Measurements from ENCODE around the gene CRYGN. TPM values are rescaled to one million over a fixed set of nuclear protein-coding genes. Genes with fewer than 3 reads are reported as not detected.

CRYGN gene
- polyA plus RNA-seq, 1 donor (not counting 4 experiments of a cell fraction or from before 2014, with no cell fraction given), result not detected

- H2AFZ ChIP-seq (ENCODE audit: control insufficient read depth, low read length), result no peak overlapping the region
- H3K4me2 ChIP-seq (ENCODE audit: control insufficient read depth, extremely low read depth, insufficient read depth, low read depth, low read length), result no peak overlapping the region
- H3K36me3 ChIP-seq (ENCODE audit: control insufficient read depth in 2 of 2, extremely low read depth in 1 of 2, insufficient read depth in 2 of 2, low read length in 2 of 2), result peaks cover 13 to 37% of the 10 kb centered on the region in 2 experiments
- DNase-seq (ENCODE audit: low read depth, low spot score), result no peak
- no peak overlapping the region for H3K4me3 ChIP-seq (ENCODE audit: control insufficient read depth in 2 of 3, extremely low read depth in 1 of 3, insufficient read depth in 2 of 3, low read depth in 1 of 3, low read length in 3 of 3)
- H3K9me1 ChIP-seq (ENCODE audit: control insufficient read depth, extremely low read depth, insufficient read depth, low read length), result no peaks in the 10 kb centered on the region
- no peaks in the 10 kb centered on the region for H3K9me3 ChIP-seq (ENCODE audit: control insufficient read depth, low read depth, low read length)
- dilution Hi-C loops (cut with MboI; ENCODE audit: extremely low pct_ligation_motif_present, low sequenced_read_pairs), result no loop called here
- H3K27ac ChIP-seq (ENCODE audit: control insufficient read depth, insufficient read depth, low read length), result no peak overlapping the region
- H3K9ac ChIP-seq (ENCODE audit: control insufficient read depth, extremely low read depth, insufficient read depth, low read length), result no peak overlapping the region
- FAIRE-seq, result no peak
- H3K27me3 ChIP-seq (ENCODE audit: control insufficient read depth, extremely low read depth, insufficient read depth, low read length), result no peaks in the 10 kb centered on the region
- H4K20me1 ChIP-seq (ENCODE audit: control insufficient read depth, extremely low read depth, insufficient read depth, low read length), result no peaks in the 10 kb centered on the region
- peaks cover 18% of the 10 kb centered on the region for H3K4me1 ChIP-seq (ENCODE audit: control insufficient read depth, extremely low read depth, insufficient read depth, low read length)
- H3K79me2 ChIP-seq (ENCODE audit: control insufficient read depth, insufficient read depth, low read length), result peaks cover 67% of the 10 kb centered on the region
- TF ChIP-seq EZH2 (IDR thresholded peaks at IDR 0.05; ENCODE audit: low read length) (no peak), CTCF (optimal IDR thresholded peaks at IDR 0.05 in 1 of 3, IDR thresholded peaks at IDR 0.05 in 1 of 3, conservative IDR thresholded peaks at IDR 0.05 in 1 of 3; ENCODE audit: extremely low read depth in 1 of 3, insufficient read depth in 2 of 3, low read length in 3 of 3) (no peak)
Measured at GRCh38 chr7:151486074-151486473, 46.1 kb upstream of the CRYGN start.

GRCh38 chr7:151484971-151485707, 45.2 kb upstream of the CRYGN start:
- dilution Hi-C loops (cut with MboI; ENCODE audit: extremely low pct_ligation_motif_present, low sequenced_read_pairs), result no loop called here
- no peak for DNase-seq (ENCODE audit: low read depth, low spot score)

More at GRCh38 chr7:151484971-151485707, 45.2 kb upstream of the CRYGN start:
- peak; percentile 61 for FAIRE-seq
- H3K36me3 ChIP-seq (ENCODE audit: control insufficient read depth in 2 of 2, extremely low read depth in 1 of 2, insufficient read depth in 2 of 2, low read length in 2 of 2), result peaks cover 9 to 33% of the 10 kb centered on the region in 2 experiments
- no peak overlapping the region for H2AFZ ChIP-seq (ENCODE audit: control insufficient read depth, low read length)
- no peaks in the 10 kb centered on the region for H4K20me1 ChIP-seq (ENCODE audit: control insufficient read depth, extremely low read depth, insufficient read depth, low read length)
- no peaks in the 10 kb centered on the region for H3K27me3 ChIP-seq (ENCODE audit: control insufficient read depth, extremely low read depth, insufficient read depth, low read length)
- no peaks in the 10 kb centered on the region for H3K9me3 ChIP-seq (ENCODE audit: control insufficient read depth, low read depth, low read length)
- TF ChIP-seq CTCF (optimal IDR thresholded peaks at IDR 0.05 in 1 of 3, IDR thresholded peaks at IDR 0.05 in 1 of 3, conservative IDR thresholded peaks at IDR 0.05 in 1 of 3; ENCODE audit: extremely low read depth in 1 of 3, insufficient read depth in 2 of 3, low read length in 3 of 3), result no peak
- no peak overlapping the region for H3K9ac ChIP-seq (ENCODE audit: control insufficient read depth, extremely low read depth, insufficient read depth, low read length)
- H3K9me1 ChIP-seq (ENCODE audit: control insufficient read depth, extremely low read depth, insufficient read depth, low read length), result no peaks in the 10 kb centered on the region
- peaks cover 18% of the 10 kb centered on the region for H3K4me1 ChIP-seq (ENCODE audit: control insufficient read depth, extremely low read depth, insufficient read depth, low read length)
- H3K79me2 ChIP-seq (ENCODE audit: control insufficient read depth, insufficient read depth, low read length), result peaks cover 66% of the 10 kb centered on the region
- H3K4me2 ChIP-seq (ENCODE audit: control insufficient read depth, extremely low read depth, insufficient read depth, low read depth, low read length), result no peak overlapping the region
- H3K4me3 ChIP-seq (ENCODE audit: control insufficient read depth in 2 of 3, extremely low read depth in 1 of 3, insufficient read depth in 2 of 3, low read depth in 1 of 3, low read length in 3 of 3), result no peak overlapping the region
- H3K27ac ChIP-seq (ENCODE audit: control insufficient read depth, insufficient read depth, low read length), result peak overlapping the region; percentile 37

All from keratinocyte (primary cell).